GM06990 (cell line): ENCODE measurements around the gene FAM9C.
"Not testable (repeated sequence)": the region's sequence is repeated elsewhere in the genome, so short reads cannot be mapped to it uniquely, and the experiment has no call there.

Source experiments
- DNase-seq: peaks from one replicate; pipeline ENCODE4 v3.0.0-alpha.2; 2011; ENCODE audit not compliant: insufficient read length; ENCODE audit errors: extremely low read depth
- H3K27me3 ChIP-seq: replicated peaks from 2 replicates; pipeline ENCODE4 v1.6.0; 2011; ENCODE audit warnings: low read length; ENCODE audit not compliant: control insufficient read depth, insufficient read depth
- H3K36me3 ChIP-seq: 2 replicates; pipeline ENCODE4 v1.5.1; 2011; ENCODE audit warnings: low read length; ENCODE audit not compliant: control insufficient read depth, insufficient read depth
- H3K4me3 ChIP-seq: replicated peaks from 2 replicates; pipeline ENCODE4 v1.5.1; 2011; ENCODE audit warnings: low read depth, mild to moderate bottlenecking, control low read depth, low read length
- TF ChIP-seq, protein P1 (sequence below): IDR thresholded peaks from 2 replicates; pipeline ENCODE4 v1.5.1; 2011; ENCODE audit warnings: low read length, control low read depth, mild to moderate bottlenecking, inconsistent platforms; ENCODE audit not compliant: insufficient read depth, poor library complexity, severe bottlenecking

Gene FAM9C

DNA sequence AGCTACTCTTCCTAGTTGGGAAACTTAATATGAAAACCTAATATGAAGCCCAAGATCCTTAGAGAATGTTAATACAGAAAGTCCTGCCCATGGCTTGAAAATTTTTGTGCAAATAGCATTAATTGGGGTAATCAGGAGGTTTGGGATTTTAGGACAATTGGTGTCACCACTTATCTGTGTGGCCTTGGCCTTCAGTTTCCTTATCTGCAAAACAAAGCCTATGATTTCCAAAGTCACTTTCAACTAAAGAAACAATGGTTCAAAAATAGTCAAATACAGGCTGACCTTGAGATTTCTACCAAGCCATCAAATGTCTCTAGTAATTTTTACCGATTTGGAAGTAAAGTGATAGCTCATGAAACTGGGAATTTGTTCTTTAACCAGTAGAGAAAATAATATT lies 40.2 kb upstream of the FAM9C start:
- no peaks in the 10 kb centered on the region for H3K36me3 ChIP-seq
- no peak for DNase-seq
- no peaks in the 10 kb centered on the region for H3K27me3 ChIP-seq
- TF ChIP-seq, protein P1, sequence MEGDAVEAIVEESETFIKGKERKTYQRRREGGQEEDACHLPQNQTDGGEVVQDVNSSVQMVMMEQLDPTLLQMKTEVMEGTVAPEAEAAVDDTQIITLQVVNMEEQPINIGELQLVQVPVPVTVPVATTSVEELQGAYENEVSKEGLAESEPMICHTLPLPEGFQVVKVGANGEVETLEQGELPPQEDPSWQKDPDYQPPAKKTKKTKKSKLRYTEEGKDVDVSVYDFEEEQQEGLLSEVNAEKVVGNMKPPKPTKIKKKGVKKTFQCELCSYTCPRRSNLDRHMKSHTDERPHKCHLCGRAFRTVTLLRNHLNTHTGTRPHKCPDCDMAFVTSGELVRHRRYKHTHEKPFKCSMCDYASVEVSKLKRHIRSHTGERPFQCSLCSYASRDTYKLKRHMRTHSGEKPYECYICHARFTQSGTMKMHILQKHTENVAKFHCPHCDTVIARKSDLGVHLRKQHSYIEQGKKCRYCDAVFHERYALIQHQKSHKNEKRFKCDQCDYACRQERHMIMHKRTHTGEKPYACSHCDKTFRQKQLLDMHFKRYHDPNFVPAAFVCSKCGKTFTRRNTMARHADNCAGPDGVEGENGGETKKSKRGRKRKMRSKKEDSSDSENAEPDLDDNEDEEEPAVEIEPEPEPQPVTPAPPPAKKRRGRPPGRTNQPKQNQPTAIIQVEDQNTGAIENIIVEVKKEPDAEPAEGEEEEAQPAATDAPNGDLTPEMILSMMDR: no peak
- no peak overlapping the region for H3K4me3 ChIP-seq

DNA sequence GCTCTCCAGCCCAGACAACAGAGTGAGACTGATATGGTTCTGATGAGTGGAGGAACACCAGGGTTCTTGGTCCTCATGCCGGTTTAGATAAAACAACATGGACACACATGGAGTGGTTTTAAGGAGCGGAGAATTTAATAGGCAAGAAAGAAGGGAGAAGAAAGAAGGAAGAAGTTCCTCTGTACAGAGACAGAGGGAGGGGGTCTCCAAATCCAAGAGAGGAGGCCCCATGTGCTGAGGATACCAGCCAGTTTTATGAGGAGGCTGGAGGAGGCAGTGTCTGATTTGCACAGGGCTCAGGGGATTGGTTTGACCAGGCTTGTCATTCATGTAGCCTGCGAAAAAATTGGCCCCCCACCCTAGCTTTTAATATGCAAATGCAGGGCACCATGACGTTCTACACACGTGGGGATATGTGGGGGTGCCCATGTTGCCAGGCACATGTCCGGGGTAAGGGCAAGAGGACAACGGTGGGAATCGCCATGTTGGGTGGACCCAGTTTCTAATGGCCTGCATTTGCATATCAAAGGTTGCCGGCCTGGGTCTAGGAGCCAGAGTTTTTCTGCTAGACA lies 39.4 kb upstream of the FAM9C start:
- not testable (repeated sequence) for H3K36me3 ChIP-seq, H3K4me3 ChIP-seq, H3K27me3 ChIP-seq, DNase-seq

DNA sequence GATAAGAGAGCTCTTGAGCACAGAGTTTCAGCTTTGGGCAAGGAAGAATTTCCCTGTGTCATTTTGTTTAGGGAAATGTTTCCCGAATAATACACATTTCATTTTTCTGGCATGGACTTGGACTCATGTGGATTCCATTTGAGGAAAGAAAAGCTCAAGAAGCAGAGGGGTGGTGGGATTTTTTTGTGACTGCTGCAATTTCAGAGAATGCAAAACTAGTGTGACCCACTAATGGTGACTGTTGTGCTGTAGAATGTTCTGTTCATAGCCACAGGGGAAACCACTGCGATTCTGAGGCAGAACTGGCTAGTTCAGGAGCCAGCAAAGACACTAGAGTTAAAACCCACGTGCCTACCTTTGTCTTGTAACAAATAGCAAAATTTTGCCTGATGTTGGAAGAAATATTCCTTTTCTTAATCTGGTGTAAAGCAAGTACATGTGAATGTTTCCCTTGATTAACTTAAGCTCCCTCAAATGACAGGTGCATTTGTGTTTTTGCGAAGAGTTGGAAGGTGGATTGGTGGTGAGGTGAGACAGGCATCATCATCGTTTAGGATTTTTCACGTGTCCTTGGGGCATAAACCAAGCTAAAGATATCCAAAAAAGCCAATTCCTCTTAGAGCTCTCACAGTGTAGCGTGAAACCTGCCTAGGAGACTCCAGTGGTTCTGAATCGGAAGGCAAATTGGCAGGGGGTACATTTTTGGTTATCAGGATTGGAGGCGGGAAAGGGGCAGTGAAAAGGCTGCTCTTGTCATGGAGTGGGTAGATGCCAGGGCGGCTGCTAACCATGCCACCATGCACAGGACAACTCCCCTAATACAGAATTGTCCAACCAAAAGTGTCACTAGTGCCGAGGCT lies 38.0 kb upstream of the FAM9C start:
- Histone ChIP-seq H3K27me3 (no peaks in the 10 kb centered on the region), H3K36me3 (no peaks in the 10 kb centered on the region), H3K4me3 (no peak overlapping the region)
- no peak for DNase-seq
- TF ChIP-seq, protein P1: no peak

DNA sequence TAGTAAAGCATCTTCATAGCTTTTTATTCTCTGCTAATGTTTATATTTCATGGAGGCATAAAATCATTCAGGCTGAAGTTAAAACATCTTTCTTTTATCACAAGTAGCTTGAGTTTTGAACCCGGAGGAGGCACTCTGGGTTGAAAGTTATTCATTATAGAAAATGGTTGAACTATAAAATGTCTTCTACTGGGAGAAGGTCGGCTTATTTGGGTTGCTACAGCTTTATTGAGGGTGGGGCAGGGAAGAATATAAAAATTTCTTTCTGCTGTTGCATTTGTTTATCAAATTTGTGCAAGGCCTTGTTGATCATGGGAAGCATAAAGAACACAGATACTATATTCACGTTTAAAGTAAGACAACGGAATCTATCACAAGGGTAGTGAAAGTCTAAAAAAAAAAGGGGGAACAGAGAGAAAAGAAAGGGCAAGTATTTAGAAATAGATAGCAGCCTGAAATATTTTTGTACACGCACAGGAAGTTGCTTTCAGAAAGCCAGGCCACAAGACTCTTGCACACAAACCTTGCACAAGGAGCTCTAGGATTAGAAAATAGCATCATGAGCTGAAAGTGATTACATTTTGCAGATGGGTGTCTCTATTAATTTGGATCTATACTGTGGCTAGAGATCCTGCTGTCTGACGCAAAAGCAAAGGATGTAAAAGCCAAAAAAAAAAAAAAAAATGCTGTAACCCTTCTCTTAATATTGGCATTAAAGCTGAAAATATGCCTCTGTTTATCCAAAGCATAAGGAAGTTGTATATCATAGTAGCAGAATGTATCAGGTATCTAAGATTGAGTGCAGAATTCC lies 37.2 kb upstream of the FAM9C start:
- Histone ChIP-seq H3K4me3 (no peak overlapping the region), H3K27me3 (no peaks in the 10 kb centered on the region), H3K36me3 (no peaks in the 10 kb centered on the region)
- TF ChIP-seq, protein P1: no peak
- peak; percentile 65 for DNase-seq

DNA sequence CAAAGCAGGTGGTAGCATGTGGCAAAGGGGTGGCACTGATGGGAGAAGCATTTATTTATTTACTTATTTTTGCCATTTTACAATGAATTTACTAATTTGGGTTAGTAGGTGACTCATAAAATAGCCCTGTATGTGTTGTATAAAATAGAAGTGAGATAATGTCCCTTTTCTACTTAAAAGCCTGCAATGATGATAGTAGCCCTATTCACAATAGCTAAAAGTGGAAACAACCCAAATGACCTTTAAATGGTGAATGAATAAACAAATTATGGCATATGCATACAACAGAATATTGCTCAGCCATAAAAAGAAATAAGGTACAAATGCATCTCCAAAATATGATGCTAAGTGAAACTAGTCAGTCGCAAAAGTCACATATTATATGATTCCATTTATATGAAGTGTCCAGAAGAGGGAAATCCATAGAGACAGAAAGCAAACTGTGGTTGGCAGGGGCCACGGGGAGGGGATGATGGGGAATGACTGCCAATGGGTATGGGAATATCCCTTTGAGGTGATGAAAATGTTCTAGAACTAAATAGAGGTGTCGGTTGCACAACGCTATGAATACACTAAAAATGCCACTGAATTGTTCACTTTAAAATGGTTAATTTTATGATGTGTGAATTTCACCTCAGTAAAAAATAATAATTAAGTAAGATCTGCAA lies 35.8 kb upstream of the FAM9C start:
- TF ChIP-seq, protein P1: no peak
- H3K36me3 ChIP-seq: no peaks in the 10 kb centered on the region
- no peak overlapping the region for H3K4me3 ChIP-seq
- no peaks in the 10 kb centered on the region for H3K27me3 ChIP-seq
- DNase-seq: no peak
